HuH-7.5 (cell line): ENCODE data around the gene EFCAB9.
A peak's percentile ranks its signal among the peaks of the same experiment; 100 is the strongest.

Source experiments
- DNase-seq: peaks from one replicate; pipeline ENCODE4 v3.0.0; 2011; ENCODE audit warnings: low spot score

The EFCAB9 gene

GRCh38 chr5:172166030-172166826, 27.7 kb upstream of the EFCAB9 start:
- DNase-seq, result no peak

- DNase-seq, result no peak
These were observed 26.1 kb upstream of the EFCAB9 start for GRCh38 chr5:172167895-172168294.

GRCh38 chr5:172168311-172168710, 25.7 kb upstream of the EFCAB9 start:
- DNase-seq, result no peak

GRCh38 chr5:172169216-172169615, 24.8 kb upstream of the EFCAB9 start:
- DNase-seq, result no peak

- no peak for DNase-seq
These were observed 23.7 kb upstream of the EFCAB9 start for GRCh38 chr5:172170251-172170701.

GRCh38 chr5:172171118-172171517, 22.9 kb upstream of the EFCAB9 start:
- no peak for DNase-seq

GRCh38 chr5:172172912-172173563, 20.9 kb upstream of the EFCAB9 start:
- no peak for DNase-seq

GRCh38 chr5:172173564-172174153, 20.3 kb upstream of the EFCAB9 start:
- no peak for DNase-seq

- DNase-seq, result no peak
These were observed 18.7 kb upstream of the EFCAB9 start for GRCh38 chr5:172175263-172175719.

- DNase-seq, result no peak
These were observed 16.8 kb upstream of the EFCAB9 start for GRCh38 chr5:172177176-172177575.

GRCh38 chr5:172178301-172178987, 15.5 kb upstream of the EFCAB9 start:
- DNase-seq, result no peak

GRCh38 chr5:172178991-172179989, 14.7 kb upstream of the EFCAB9 start:
- DNase-seq, result no peak

GRCh38 chr5:172180936-172181335, 13.0 kb upstream of the EFCAB9 start:
- no peak for DNase-seq

GRCh38 chr5:172182291-172182690, 11.7 kb upstream of the EFCAB9 start:
- DNase-seq, result no peak

- no peak for DNase-seq
These were observed 10.1 kb upstream of the EFCAB9 start for GRCh38 chr5:172183881-172184280.

- DNase-seq, result no peak
These were observed 8.9 kb upstream of the EFCAB9 start for GRCh38 chr5:172185096-172185461.

GRCh38 chr5:172186114-172186695, 7.8 kb upstream of the EFCAB9 start:
- DNase-seq, result no peak

GRCh38 chr5:172187118-172188032, 6.6 kb upstream of the EFCAB9 start:
- DNase-seq, result peak; percentile 55

- DNase-seq, result peak; percentile 92
These were observed 5.7 kb upstream of the EFCAB9 start, which contains the start of gene STK10 for GRCh38 chr5:172188033-172188892. STK10 (minus strand) TSS chr5:172188224; CDS start chr5:172188042, 182 bp downstream.
